DOHH2 (cell line): ENCODE data around the gene PPP1R27.
A peak's percentile ranks its signal among the peaks of the same experiment; 100 is the strongest.

Source experiments
- H3F3A ChIP-seq: fragments of 200-600 bp; sonication (generic), shearing (Covaris generic); 2 replicates; pipeline ENCODE4 v1.6.0; 2016; ENCODE audit warnings: antibody characterized with exemption, mild to moderate bottlenecking; ENCODE audit not compliant: control insufficient read depth, insufficient read depth
- H3K27ac ChIP-seq: fragments of 200-600 bp; sonication (generic); 2 replicates; pipeline ENCODE4 v1.5.1; 2014; ENCODE audit warnings: low read depth, mild to moderate bottlenecking, low read length, moderate library complexity
- H3K27me3 ChIP-seq: fragments of 200-600 bp; sonication (generic); 2 replicates; pipeline ENCODE4 v1.6.1; 2014; ENCODE audit warnings: mild to moderate bottlenecking, low read length, mixed read lengths; ENCODE audit not compliant: control insufficient read depth
- H3K36me3 ChIP-seq: fragments of 200-600 bp; sonication (generic); 2 replicates; pipeline ENCODE4 v1.6.1; 2014; ENCODE audit warnings: mild to moderate bottlenecking, low read length, moderate library complexity, mixed read lengths; ENCODE audit not compliant: control insufficient read depth
- H3K4me1 ChIP-seq: fragments of 200-600 bp; sonication (generic); 2 replicates; pipeline ENCODE4 v1.6.1; 2014; ENCODE audit warnings: mild to moderate bottlenecking, low read length, mixed read lengths; ENCODE audit not compliant: control insufficient read depth
- H3K4me2 ChIP-seq: fragments of 200-600 bp; sonication (generic); 2 replicates; pipeline ENCODE4 v1.6.0; 2014; ENCODE audit warnings: mild to moderate bottlenecking, low read length, moderate library complexity
- H3K4me3 ChIP-seq: fragments of 200-600 bp; sonication (generic); 2 replicates; pipeline ENCODE4 v1.5.1; 2014; ENCODE audit warnings: mild to moderate bottlenecking, low read length, mixed read lengths
- H3K79me2 ChIP-seq: fragments of 200-600 bp; sonication (generic); 2 replicates; pipeline ENCODE4 v1.6.1; 2014; ENCODE audit warnings: mild to moderate bottlenecking, low read length, mixed read lengths; ENCODE audit not compliant: control insufficient read depth
- H3K9me2 ChIP-seq: fragments of 200-600 bp; sonication (generic); replicated peaks from 2 replicates; pipeline ENCODE4 v1.6.1; 2014; ENCODE audit warnings: mild to moderate bottlenecking, low read length, mixed read lengths; ENCODE audit not compliant: control insufficient read depth
- H3K9me3 ChIP-seq: fragments of 200-600 bp; sonication (generic); 2 replicates; pipeline ENCODE4 v1.6.1; 2014; ENCODE audit warnings: antibody characterized with exemption, low read length, mixed read lengths; ENCODE audit not compliant: control insufficient read depth, insufficient read depth
- H4K20me1 ChIP-seq: fragments of 200-600 bp; sonication (generic); 2 replicates; pipeline ENCODE4 v1.6.0; 2014; ENCODE audit warnings: low read depth, mild to moderate bottlenecking, antibody characterized with exemption, low read length, moderate library complexity; ENCODE audit not compliant: control insufficient read depth, insufficient read depth
- CTCF ChIP-seq: fragments of 200-600 bp; sonication (generic); IDR thresholded peaks from one replicate; pipeline ENCODE4 v1.5.1; 2014; ENCODE audit warnings: antibody characterized with exemption, mild to moderate bottlenecking, low read depth, low read length; ENCODE audit not compliant: poor library complexity, severe bottlenecking
- EZH2phosphoT487 ChIP-seq: fragments of 200-600 bp; sonication (generic); IDR thresholded peaks from 2 replicates; pipeline ENCODE4 v1.6.1; 2017; ENCODE audit warnings: borderline replicate concordance, mild to moderate bottlenecking, antibody characterized with exemption, low read length, moderate library complexity, mixed read lengths

PPP1R27 gene

GRCh38 chr17:81859906-81860755, 25.3 kb upstream of the PPP1R27 start, which contains the start of gene P4HB:
Gene P4HB, minus strand, starts transcription at chr17:81860535. Its CDS starts 64 bp downstream, at chr17:81860471.
- Histone ChIP-seq H3K36me3 (peaks cover 77% of the 10 kb centered on the region), H3K4me1 (peaks cover 35% of the 10 kb centered on the region), H3K4me3 (peak within 1 kb of the TSS; percentile 88), H3K27ac (peak within 1 kb of the TSS; percentile 55), H3K27me3 (no peaks in the 10 kb centered on the region), H3K79me2 (peaks cover 89% of the 10 kb centered on the region), H3K9me3 (no peaks in the 10 kb centered on the region), H4K20me1 (peaks cover 26% of the 10 kb centered on the region), H3K9me2 (no peaks in the 10 kb centered on the region), H3K4me2 (peak within 1 kb of the TSS; percentile 97), H3F3A (peaks cover 1% of the 10 kb centered on the region; the same call in 1 of the 2 replicates)
- TF ChIP-seq EZH2phosphoT487 (no peak), CTCF (no peak)

DNA sequence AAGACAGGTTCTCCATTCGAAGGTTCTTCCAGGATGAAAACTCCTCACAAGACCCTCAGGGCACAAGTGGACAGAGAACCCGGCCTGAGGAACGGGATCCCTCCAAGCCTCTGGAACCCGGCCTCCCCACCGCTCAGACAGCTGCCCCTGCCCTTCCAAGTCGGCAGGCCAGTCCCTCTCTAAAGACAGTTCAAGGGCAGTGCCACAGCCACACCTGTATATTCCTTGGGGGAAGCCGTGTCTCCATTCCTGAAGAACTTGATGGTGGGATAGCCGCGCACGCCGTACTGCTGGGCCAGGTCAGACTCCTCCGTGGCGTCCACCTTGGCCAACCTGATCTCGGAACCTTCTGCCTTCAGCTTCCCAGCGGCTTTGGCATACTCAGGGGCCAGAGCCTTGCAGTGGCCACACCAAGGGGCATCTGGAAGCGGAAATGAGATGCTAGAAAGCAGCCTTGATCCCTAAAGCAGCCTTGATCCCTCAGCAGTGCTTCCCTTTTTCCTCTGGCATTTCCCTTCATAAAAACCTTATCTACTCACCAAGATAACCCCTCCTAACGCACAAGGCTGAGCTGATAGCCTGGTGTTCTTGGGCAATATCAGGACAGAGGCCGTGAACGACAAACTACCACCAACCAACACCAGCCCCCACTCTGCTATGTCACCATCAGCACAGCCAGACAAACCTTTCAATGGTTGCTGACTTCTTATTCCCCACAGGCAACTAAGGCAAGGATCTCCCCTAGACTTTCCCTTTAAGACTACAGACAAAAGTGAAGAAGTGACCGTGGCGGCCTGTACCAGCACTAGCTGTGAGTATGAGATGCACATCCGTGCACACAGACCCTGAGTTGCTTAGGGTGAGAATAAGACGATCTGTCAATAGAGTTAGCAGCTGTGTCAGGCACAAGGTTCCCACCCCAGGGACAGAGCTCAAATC, 24.4 kb upstream of the PPP1R27 start:
- Histone ChIP-seq H3K27me3 (no peaks in the 10 kb centered on the region), H3K9me2 (no peaks in the 10 kb centered on the region), H3K4me3 (peak overlapping the region; percentile 88), H3K9me3 (no peaks in the 10 kb centered on the region), H3F3A (no peaks in the 10 kb centered on the region), H3K4me2 (peak overlapping the region; percentile 97), H4K20me1 (peaks cover 28% of the 10 kb centered on the region), H3K4me1 (peaks cover 35% of the 10 kb centered on the region), H3K27ac (no peak overlapping the region), H3K36me3 (peaks cover 83% of the 10 kb centered on the region), H3K79me2 (peaks cover 93% of the 10 kb centered on the region)
- no peak for TF ChIP-seq CTCF
- TF ChIP-seq EZH2phosphoT487, result no peak

DNA sequence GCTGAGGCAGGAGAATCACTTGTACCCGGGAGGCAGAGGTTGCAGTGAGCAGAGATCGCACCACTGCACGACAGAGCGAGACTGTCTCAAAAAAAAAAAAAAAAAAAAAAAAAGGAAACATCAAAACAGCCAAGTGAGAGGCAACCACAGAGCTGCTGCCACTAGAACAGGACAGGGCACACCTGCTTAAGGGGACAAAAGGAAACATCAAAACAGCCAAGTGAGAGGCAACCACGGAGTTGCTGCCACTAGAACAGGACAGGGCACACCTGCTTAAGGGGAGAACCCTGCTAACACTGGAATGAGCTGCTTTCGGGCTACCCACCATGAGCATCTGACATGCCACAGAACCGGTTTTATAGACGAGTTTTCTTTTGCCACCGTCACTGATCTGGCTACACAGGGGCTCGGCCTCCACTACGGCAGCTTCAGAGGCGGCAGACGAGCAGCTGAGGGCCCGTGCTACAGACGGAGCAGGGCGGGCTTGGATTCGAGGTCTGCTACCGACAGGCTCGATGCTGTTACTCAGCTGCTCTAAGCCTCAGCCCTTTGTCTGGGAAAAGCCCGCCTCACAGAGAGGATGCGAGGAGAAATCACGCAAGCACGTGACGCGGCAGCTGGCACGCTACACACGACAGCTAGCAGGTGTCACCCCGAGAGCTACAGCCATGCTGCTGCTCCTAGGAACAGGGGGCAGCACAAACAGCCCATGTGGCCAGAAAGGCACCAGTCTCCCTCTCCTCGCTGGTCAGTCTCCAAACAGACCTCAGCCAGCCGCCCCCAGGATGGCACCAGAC, 23.5 kb upstream of the PPP1R27 start:
- H3K9me3 ChIP-seq, result no peaks in the 10 kb centered on the region
- peaks cover 31% of the 10 kb centered on the region for H3K4me1 ChIP-seq
- H3K27me3 ChIP-seq, result no peaks in the 10 kb centered on the region
- H3K79me2 ChIP-seq, result peaks cover 92% of the 10 kb centered on the region
- H3K27ac ChIP-seq, result no peak overlapping the region
- no peaks in the 10 kb centered on the region for H3F3A ChIP-seq
- peak overlapping the region; percentile 97 for H3K4me2 ChIP-seq
- peaks cover 83% of the 10 kb centered on the region for H3K36me3 ChIP-seq
- H3K4me3 ChIP-seq, result peak overlapping the region; percentile 88; the same call in 1 of the 2 replicates
- H4K20me1 ChIP-seq, result peaks cover 26% of the 10 kb centered on the region
- TF ChIP-seq CTCF, result no peak
- H3K9me2 ChIP-seq, result no peaks in the 10 kb centered on the region
